Stimulated activated CD8-positive, alpha-beta memory T cell treated with anti-CD3 and anti-CD28 coated beads, Interleukin-2, amount 100 ng/mL, for 1 hour (primary cell): ENCODE measurements around the gene MS4A13.
"Not testable (repeated sequence)": the region's sequence is repeated elsewhere in the genome, so short reads cannot be mapped to it uniquely, and the experiment has no call there.

Experiments used
- DNase-seq, 2 donors: peaks; one replicate each; pipeline ENCODE4 v3.0.0-alpha.2; 2020; ENCODE audit warnings: low read depth in 2 of 2

The MS4A13 gene

GRCh38 chr11:60515144-60515855 is at the start of gene MS4A13:
MS4A13 (plus strand) TSS chr11:60515392; CDS start chr11:60518084, 2,692 bp downstream.
- no peak for DNase-seq

- no peak for DNase-seq
Measured at GRCh38 chr11:60468829-60469228, 46.4 kb upstream of the MS4A13 start.

GRCh38 chr11:60469723-60470122 is 45.5 kb upstream of the MS4A13 start:
- no peak for DNase-seq

- DNase-seq = no peak
Measured at GRCh38 chr11:60477035-60477445, 38.2 kb upstream of the MS4A13 start.

GRCh38 chr11:60482361-60482760 is 32.8 kb upstream of the MS4A13 start:
- DNase-seq = no peak

GRCh38 chr11:60485987-60486386 is 29.2 kb upstream of the MS4A13 start:
- DNase-seq = no peak

- no peak for DNase-seq
Measured at GRCh38 chr11:60492488-60493009, 22.6 kb upstream of the MS4A13 start, which contains the start of gene MS4A12. MS4A12 (plus strand) TSS chr11:60492778; CDS start chr11:60497319, 4,541 bp downstream.

GRCh38 chr11:60493454-60493853 is 21.7 kb upstream of the MS4A13 start:
- DNase-seq = no peak

- DNase-seq = no peak
Measured at GRCh38 chr11:60498399-60498798, 16.8 kb upstream of the MS4A13 start.

- DNase-seq = no peak
Measured at GRCh38 chr11:60498853-60499252, 16.3 kb upstream of the MS4A13 start.

- no peak for DNase-seq
Measured at GRCh38 chr11:60500276-60500910, 14.8 kb upstream of the MS4A13 start.

GRCh38 chr11:60502221-60502775 is 12.9 kb upstream of the MS4A13 start:
- DNase-seq = no peak

- DNase-seq = no peak
Measured at GRCh38 chr11:60504219-60504905, 10.8 kb upstream of the MS4A13 start.

- DNase-seq = not testable (repeated sequence)
Measured at GRCh38 chr11:60509609-60510008, 5.6 kb upstream of the MS4A13 start.

- not testable (repeated sequence) for DNase-seq
Measured at GRCh38 chr11:60510209-60510608, 5.0 kb upstream of the MS4A13 start.

GRCh38 chr11:60511393-60511792 is 3.8 kb upstream of the MS4A13 start:
- no peak for DNase-seq

- DNase-seq = no peak
Measured at GRCh38 chr11:60512651-60513225, 2.5 kb upstream of the MS4A13 start.

GRCh38 chr11:60513496-60514460 is 1.4 kb upstream of the MS4A13 start:
- DNase-seq = no peak

GRCh38 chr11:60528465-60528864 is 13.3 kb downstream of the MS4A13 start:
- DNase-seq = no peak

GRCh38 chr11:60528934-60529333 is 13.7 kb downstream of the MS4A13 start:
- no peak for DNase-seq
